ENCODE measurements around the gene SCN10A.

SCN10A gene

GRCh38 chr3:38763569-38763968 is 52.4 kb downstream of the SCN10A start:
- DNase-seq, result no peak

GRCh38 chr3:38758557-38758956 is 57.5 kb downstream of the SCN10A start:
- no peak for DNase-seq

- no peak for DNase-seq
These were observed 58.3 kb downstream of the SCN10A start for GRCh38 chr3:38757721-38758120.

- DNase-seq, result no peak
These were observed 59.1 kb downstream of the SCN10A start for GRCh38 chr3:38756892-38757291.

- no peak for DNase-seq
These were observed 60.9 kb downstream of the SCN10A start for GRCh38 chr3:38755130-38755529.

GRCh38 chr3:38746641-38747040 is 69.4 kb downstream of the SCN10A start:
- no peak for DNase-seq

GRCh38 chr3:38743043-38743442 is 73.0 kb downstream of the SCN10A start:
- DNase-seq, result no peak

GRCh38 chr3:38742550-38742949 is 73.5 kb downstream of the SCN10A start:
- no peak for DNase-seq

- no peak for DNase-seq
These were observed 75.5 kb downstream of the SCN10A start for GRCh38 chr3:38740537-38740936.

- DNase-seq, result no peak
These were observed 76.1 kb downstream of the SCN10A start for GRCh38 chr3:38739931-38740330.

- no peak for DNase-seq
These were observed 76.7 kb downstream of the SCN10A start for GRCh38 chr3:38739396-38739689.

- DNase-seq, result no peak
These were observed 77.2 kb downstream of the SCN10A start for GRCh38 chr3:38738630-38739395.

- DNase-seq, result no peak
These were observed 84.5 kb downstream of the SCN10A start for GRCh38 chr3:38731522-38731921.

GRCh38 chr3:38730281-38730680 is 85.7 kb downstream of the SCN10A start:
- no peak for DNase-seq

GRCh38 chr3:38728008-38728407 is 88.0 kb downstream of the SCN10A start:
- no peak for DNase-seq

- DNase-seq, result no peak
These were observed 89.3 kb downstream of the SCN10A start for GRCh38 chr3:38726751-38727150.

- no peak for DNase-seq
These were observed 90.1 kb downstream of the SCN10A start for GRCh38 chr3:38725726-38726419.

- no peak for DNase-seq
These were observed 91.7 kb downstream of the SCN10A start for GRCh38 chr3:38724392-38724736.

- DNase-seq, result no peak
These were observed 92.2 kb downstream of the SCN10A start for GRCh38 chr3:38723569-38724391.

GRCh38 chr3:38722781-38723568 is 93.0 kb downstream of the SCN10A start:
- no peak for DNase-seq

- DNase-seq, result no peak
These were observed 94.7 kb downstream of the SCN10A start for GRCh38 chr3:38721207-38721772.

- no peak for DNase-seq
These were observed 95.6 kb downstream of the SCN10A start for GRCh38 chr3:38720465-38720864.

All from activated CD8-positive, alpha-beta memory T cell treated with anti-CD3 and anti-CD28 coated beads, Interleukin-2, amount 50 U/mL, for 4 hours (primary cell).